Natural killer cell treated with Interleukin-12 subunit alpha and Interleukin-12 subunit beta and Interleukin-15 and Interleukin-18, amount 100 ng/mL, for 72 hours (primary cell): ENCODE results near the gene PRODH. TPM values are rescaled to one million over a fixed set of nuclear protein-coding genes. Genes with fewer than 3 reads are reported as not detected.
"Not testable (repeated sequence)": the region's sequence is repeated elsewhere in the genome, so short reads cannot be mapped to it uniquely, and the experiment has no call there.

Source experiments
- ATAC-seq, 2 donors: fragments of 150-1000 bp; cut with Tn5 transposase in 1 of 2; sonication (Bioruptor Pico), chemical (Tn5 transposase) in 1 of 2; 2 replicates each; pipeline ENCODE4 v1.10.0; 2021
- DNase-seq: peaks from one replicate; pipeline ENCODE4 v3.0.0; 2022; ENCODE audit warnings: low spot score
- H3K27ac Mint-ChIP-seq, 2 donors: 1 replicate in 1 of 2; 2 replicates in 1 of 2; pipeline ENCODE4 v1.8.0; 2022; ENCODE audit warnings: mixed read lengths in 2 of 2, mild to moderate bottlenecking in 1 of 2, moderate library complexity in 1 of 2
- H3K27me3 Mint-ChIP-seq, 2 donors: 1 replicate in 1 of 2; 2 replicates in 1 of 2; pipeline ENCODE4 v1.8.0; 2022; ENCODE audit warnings: mixed read lengths in 2 of 2
- H3K36me3 Mint-ChIP-seq: one replicate; pipeline ENCODE4 v1.8.0; 2022; ENCODE audit warnings: mixed read lengths
- H3K4me1 Mint-ChIP-seq, 2 donors: 1 replicate in 1 of 2; 2 replicates in 1 of 2; pipeline ENCODE4 v1.8.0; 2022; ENCODE audit warnings: low read depth in 2 of 2, mixed read lengths in 2 of 2, mild to moderate bottlenecking in 1 of 2
- H3K4me3 Mint-ChIP-seq: one replicate; pipeline ENCODE4 v1.8.0; 2022; ENCODE audit warnings: mixed read lengths
- H3K9me3 Mint-ChIP-seq: 2 replicates; pipeline ENCODE4 v1.8.0; 2022; ENCODE audit warnings: mixed read lengths
- total RNA-seq, 2 donors: library from RNA; stranded (reverse); gene quantifications; one replicate each; pipeline ENCODE4 v1.2.3, GENCODE V29; 2022

PRODH gene
- total RNA-seq, 2 donors from 2014 or later, result not detected

DNA sequence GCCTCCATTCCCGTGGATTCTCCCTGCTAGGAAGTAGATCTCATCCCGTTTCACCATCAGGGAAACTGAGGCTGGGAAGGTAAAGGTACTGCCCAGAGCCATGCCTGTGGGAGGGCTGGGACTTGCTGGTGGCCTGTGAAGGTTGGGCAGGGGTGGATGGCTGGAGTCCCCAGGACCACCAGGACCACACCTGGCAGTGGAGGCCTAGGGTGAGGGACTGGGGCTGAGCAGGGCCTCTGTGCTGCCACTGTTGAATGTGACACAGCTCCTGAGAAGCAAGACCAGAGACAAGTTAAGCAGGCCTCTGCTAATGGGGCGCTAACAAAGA is 26.2 kb upstream of the PRODH start:
- H3K4me1 Mint-ChIP-seq, result peaks cover 0 to 6% of the 10 kb centered on the region in 2 donors
- H3K9me3 Mint-ChIP-seq, result no peaks in the 10 kb centered on the region
- ATAC-seq (no peak), DNase-seq (no peak)
- H3K27me3 Mint-ChIP-seq, result peaks cover 0 to 6% of the 10 kb centered on the region in 2 donors
- no peaks in the 10 kb centered on the region for H3K36me3 Mint-ChIP-seq
- H3K27ac Mint-ChIP-seq, result no peak overlapping the region
- no peak overlapping the region for H3K4me3 Mint-ChIP-seq

DNA sequence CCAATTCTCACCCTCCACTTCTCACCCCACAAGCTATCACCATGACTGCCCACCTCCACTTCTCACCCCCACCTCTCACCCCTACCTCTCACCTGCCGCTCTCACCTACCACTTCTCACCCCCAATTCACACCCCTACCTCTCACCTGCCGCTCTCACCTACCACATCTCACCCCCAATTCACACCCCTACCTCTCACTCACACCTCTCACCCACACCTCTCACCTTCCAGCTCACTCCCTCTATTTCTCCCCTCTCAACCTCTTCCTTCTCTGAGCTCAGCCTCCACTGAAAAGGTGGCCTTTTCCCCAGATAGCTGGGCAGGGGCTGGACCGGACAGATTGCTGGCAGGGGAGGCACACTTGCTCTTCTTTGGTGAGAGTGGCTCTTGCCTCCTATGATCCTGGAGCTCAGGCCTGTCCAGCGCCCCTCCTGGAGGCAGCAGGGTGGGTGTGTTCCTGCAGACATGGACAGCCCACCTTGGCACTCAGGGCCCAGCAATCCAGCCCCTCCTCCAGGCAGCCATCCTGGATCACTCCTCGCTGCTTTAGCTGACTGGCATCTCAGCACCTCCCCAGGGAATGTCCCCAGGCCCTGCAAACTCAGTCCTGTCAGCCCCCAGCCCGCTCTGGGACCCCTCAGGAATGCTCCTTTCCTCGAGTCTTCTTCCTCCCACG is 25.7 kb upstream of the PRODH start:
- H3K27ac Mint-ChIP-seq, H3K27me3 Mint-ChIP-seq, H3K4me1 Mint-ChIP-seq, H3K9me3 Mint-ChIP-seq, H3K36me3 Mint-ChIP-seq, ATAC-seq, DNase-seq, H3K4me3 Mint-ChIP-seq: not testable (repeated sequence)

DNA sequence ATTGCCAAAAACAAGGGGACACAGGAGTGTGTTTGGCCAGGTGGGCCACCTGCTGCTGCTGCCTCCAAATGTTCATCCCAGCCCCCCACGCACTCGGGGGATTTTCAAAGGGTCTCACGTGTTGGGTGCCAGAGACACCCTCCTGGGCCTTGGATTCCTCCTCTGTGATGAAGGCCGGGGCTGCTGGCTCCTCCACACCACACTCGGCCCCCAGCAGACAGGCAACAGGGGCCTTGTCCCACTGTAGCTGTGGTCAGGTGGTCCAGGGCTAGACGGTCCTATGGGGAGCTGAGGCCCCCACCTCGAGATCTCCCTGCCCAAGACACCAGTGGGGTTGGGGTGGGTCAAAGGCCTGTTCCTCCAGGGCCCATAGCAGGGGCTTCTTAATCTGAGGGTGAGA is 25.1 kb upstream of the PRODH start:
- H3K36me3 Mint-ChIP-seq, DNase-seq, ATAC-seq, H3K27me3 Mint-ChIP-seq, H3K9me3 Mint-ChIP-seq, H3K4me3 Mint-ChIP-seq, H3K27ac Mint-ChIP-seq, H3K4me1 Mint-ChIP-seq: not testable (repeated sequence)

DNA sequence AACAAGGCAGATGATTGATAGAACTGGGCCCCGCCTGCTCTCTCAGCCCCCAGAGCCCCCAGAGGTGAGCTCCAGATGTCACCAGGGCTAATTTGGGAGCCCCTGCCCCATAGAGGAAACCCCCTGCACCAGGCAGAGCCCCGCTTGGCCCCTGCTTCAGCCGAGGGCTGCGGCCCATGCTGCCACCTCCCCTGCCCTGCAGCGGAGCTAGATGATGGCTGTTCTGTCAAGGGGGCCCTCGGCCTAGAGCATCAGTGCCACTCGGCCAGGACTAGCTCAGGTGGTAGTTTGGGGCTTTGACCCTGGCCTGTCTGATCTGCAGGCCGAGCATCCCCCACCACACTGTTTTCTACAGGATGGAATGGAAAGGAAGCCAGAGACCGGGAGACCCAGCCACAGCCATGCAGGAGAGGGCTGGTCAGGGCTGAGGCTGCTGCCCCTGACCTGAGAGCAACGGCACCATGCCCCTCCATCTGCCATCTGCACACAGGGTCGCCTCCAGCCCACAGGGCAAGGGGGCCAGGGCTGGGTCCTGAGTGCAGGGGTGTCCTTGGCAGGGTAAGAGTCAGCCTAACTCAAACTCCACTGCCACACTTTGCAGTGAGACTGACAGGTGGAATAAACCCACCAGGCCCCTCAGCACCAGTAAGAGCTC is 24.2 kb upstream of the PRODH start:
- DNase-seq, H3K36me3 Mint-ChIP-seq, H3K27ac Mint-ChIP-seq, H3K4me1 Mint-ChIP-seq, H3K9me3 Mint-ChIP-seq, H3K4me3 Mint-ChIP-seq, H3K27me3 Mint-ChIP-seq: not testable (repeated sequence)
- ATAC-seq, result peak in 1 of 2 donors; percentile 5

DNA sequence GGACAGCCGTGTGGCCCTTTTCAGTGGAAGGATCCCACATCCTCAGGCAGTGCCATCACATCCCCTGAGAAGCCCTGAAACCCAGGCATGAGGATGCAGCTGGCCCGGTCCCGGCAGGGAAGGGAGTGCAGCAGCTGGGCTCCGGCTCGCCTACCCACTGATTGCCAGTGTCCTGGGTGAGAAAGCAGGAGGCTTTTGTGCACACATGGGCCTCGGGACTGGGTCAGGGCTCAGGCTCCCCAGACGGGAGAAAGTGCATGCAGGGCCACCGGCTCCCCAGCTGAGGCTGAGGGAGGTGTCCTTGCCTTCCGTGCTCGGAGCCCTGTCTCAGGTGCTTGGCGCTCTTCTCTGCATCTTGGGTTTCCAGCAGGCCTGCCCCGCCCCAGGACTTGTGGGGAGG is 23.6 kb upstream of the PRODH start:
- H3K9me3 Mint-ChIP-seq, DNase-seq, ATAC-seq, H3K4me1 Mint-ChIP-seq, H3K27ac Mint-ChIP-seq, H3K27me3 Mint-ChIP-seq, H3K36me3 Mint-ChIP-seq, H3K4me3 Mint-ChIP-seq: not testable (repeated sequence)

DNA sequence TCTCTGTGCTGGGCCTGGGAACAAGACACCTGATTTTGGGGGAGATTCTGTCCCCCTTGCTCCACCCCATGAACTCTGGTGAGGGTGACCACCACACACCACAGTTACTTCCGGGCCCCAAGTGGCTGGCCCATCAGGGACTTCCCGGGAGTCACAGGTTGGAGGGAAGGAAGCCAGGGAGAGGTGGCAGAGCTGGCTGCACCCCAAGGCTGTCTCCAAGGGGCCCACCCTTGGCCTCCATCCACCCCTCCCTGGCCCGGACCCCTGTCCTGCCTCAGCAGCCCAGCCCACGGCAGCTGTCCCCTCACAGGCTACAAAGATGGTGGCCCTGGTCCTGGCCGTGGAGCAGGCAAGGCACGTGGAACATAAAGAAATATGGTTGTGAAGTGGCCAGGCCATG is 23.2 kb upstream of the PRODH start:
- ATAC-seq, H3K27ac Mint-ChIP-seq, H3K4me3 Mint-ChIP-seq, H3K4me1 Mint-ChIP-seq, H3K27me3 Mint-ChIP-seq, DNase-seq, H3K36me3 Mint-ChIP-seq, H3K9me3 Mint-ChIP-seq: not testable (repeated sequence)

DNA sequence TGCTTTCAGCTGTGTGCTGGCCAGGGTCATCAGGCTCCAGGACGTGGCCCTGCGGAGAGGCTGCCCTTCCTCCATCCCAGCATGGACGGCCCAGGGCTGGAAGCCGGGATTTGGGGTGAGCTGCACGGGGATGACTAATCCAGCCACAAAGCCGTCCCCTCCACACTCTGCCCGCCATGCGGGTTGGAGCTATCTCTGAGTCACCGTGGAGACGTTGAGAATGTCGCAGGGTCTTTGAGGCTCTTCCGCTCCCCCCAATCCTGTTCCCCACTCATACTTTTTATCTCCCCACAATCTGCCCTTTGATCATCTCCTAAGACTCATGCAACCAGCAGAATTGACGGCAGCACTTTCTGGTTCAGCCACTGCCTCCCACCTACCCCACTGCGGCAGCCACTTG is 22.6 kb upstream of the PRODH start:
- not testable (repeated sequence) for ATAC-seq, H3K9me3 Mint-ChIP-seq, H3K4me3 Mint-ChIP-seq, H3K27ac Mint-ChIP-seq, H3K27me3 Mint-ChIP-seq, H3K36me3 Mint-ChIP-seq, DNase-seq, H3K4me1 Mint-ChIP-seq

DNA sequence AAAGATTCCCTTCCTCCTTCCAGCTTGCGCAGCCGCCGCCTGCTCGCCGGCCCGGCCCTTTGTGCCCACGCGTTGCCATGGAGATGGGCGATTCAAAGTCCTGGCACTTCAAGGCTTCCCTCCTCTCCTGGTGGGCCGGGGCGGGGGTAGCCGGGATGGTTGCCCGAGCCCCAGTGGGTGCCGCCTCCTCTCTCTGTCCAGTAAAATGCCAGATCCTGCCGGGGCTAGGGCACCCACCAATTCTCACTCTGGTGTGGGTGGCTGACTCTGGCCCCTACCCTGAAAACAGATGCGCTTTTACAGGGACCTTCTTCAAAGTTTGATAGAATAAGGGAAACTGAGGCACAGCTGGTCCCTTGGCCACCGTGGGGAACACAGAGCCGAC is 22.2 kb upstream of the PRODH start:
- not testable (repeated sequence) for H3K27ac Mint-ChIP-seq, ATAC-seq

DNA sequence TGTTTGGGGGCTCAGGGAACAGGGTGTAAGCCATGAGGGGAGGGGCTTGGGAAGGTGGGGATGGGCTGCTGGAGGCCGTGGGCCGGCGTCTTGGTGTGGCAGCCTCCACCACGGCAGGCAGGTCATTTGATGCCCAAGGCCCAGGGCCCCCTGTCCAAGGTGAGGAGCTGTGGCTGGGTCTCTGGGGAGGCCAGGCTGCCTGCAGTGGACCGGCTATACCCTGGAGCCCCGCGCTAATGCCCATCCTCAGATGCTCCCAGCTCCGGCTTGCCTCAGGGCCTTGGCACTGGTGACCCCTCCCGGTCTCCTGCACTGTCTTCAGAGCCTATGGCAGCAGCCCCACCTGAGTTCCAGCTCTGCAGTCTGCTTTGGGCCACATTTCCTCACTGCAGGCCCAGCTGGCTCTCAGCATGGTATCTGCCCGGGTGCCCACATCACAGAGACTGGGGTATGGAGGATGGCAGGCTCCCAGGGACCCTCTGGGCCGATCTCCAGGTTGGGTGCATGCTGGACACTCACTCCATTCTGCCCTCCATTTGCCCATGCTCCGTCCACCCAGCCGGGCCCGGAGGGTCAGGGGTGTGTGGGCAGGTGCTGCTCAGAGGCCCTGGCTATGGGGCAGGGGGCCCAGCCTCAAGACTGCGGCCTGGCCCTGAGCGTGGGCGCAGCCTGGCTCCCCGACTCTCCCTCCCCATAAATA is 21.7 kb upstream of the PRODH start:
- H3K27me3 Mint-ChIP-seq, ATAC-seq, H3K4me3 Mint-ChIP-seq, H3K27ac Mint-ChIP-seq, H3K36me3 Mint-ChIP-seq, H3K4me1 Mint-ChIP-seq, H3K9me3 Mint-ChIP-seq, DNase-seq: not testable (repeated sequence)

More for the DNA sequence above, 22.2 kb upstream of the PRODH start:
- H3K4me1 Mint-ChIP-seq, DNase-seq, H3K36me3 Mint-ChIP-seq, H3K4me3 Mint-ChIP-seq, H3K9me3 Mint-ChIP-seq, H3K27me3 Mint-ChIP-seq: not testable (repeated sequence)

DNA sequence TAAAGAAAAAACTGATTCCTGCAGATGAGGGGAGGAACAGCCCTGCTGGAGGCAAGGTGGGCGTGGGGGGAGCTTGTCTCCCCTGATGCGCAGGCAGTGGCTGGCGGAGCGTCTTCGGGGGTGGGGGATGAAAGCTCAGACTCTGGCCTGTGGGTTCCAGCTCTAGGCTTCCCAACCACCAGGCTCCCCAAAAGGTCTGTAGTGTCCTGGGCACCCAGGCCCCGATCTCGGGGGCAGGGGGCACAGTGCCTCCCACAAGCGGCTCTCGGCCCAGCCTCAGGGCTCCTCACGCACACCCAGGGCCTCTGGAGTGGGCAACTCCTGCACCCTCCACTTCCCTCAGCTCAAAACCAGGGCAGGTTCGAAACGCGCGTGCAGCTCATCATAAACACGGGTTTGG is 20.9 kb upstream of the PRODH start:
- H3K36me3 Mint-ChIP-seq, DNase-seq, H3K27ac Mint-ChIP-seq, H3K4me3 Mint-ChIP-seq, H3K9me3 Mint-ChIP-seq, H3K27me3 Mint-ChIP-seq, H3K4me1 Mint-ChIP-seq, ATAC-seq: not testable (repeated sequence)

DNA sequence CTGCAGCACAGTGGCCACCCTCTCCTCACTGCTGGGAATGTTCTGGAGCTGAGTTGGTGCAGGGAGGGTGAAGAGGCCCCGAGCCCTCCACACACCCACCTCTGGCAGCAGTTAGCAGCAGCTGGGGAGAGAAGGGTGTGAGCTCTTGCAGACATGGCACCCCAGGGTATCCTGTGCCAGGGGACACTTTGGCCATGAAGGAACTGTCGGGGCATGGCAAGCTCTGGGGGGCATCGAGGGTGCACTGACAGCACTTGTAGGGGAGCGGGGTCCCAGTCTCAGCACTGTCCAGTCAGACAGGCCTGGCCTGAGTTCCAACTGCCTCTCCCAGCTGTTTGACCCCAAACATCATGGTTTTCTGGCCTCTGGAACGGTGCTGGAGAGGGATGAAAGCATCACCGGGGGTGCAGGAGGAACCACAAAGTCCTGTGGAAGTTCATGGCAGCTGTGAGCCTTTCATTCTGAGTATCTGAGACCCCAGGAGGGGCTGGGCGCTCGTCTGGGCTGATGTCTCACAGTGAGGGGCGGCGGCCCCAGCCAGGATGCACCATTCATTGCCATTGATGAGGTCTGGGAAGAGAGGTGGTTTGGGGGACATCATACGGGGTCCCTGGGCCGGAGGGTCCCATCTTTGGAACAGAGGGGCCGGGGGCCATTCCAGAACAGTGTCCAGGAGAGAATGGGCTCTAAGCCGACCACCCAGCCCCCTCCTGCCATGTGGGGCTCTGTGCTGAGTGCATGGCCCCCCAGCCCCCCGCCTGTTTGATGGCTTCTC is 20.2 kb upstream of the PRODH start:
- ATAC-seq, H3K4me1 Mint-ChIP-seq, H3K4me3 Mint-ChIP-seq, H3K9me3 Mint-ChIP-seq, H3K36me3 Mint-ChIP-seq, H3K27me3 Mint-ChIP-seq, DNase-seq, H3K27ac Mint-ChIP-seq: not testable (repeated sequence)

DNA sequence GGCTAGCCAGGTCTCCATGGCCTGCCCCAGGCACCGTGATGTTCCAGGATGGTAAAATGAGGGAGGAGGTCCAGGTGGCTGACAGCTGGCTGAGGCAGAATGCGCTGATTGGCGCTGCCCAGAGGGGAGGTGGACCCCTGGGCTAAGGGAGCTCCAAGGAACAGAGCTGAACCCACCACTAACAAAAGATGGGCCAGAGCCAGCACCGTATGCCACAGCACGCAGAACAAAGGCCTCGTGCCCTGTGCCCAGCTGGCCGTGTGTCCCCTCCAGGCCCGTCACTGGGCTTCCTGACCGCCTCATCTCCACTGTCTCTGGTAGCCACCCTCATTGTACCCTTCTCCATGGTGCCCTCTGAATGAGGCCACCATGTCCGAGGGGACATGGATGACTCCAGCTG is 19.6 kb upstream of the PRODH start:
- no peak for DNase-seq
- Mint-ChIP-seq H3K4me3 (no peak overlapping the region), H3K36me3 (no peaks in the 10 kb centered on the region), H3K27me3 (peaks cover 0 to 4% of the 10 kb centered on the region in 2 donors), H3K4me1 (no peaks in the 10 kb centered on the region), H3K9me3 (no peaks in the 10 kb centered on the region), H3K27ac (no peak overlapping the region)
- ATAC-seq, result no peak

DNA sequence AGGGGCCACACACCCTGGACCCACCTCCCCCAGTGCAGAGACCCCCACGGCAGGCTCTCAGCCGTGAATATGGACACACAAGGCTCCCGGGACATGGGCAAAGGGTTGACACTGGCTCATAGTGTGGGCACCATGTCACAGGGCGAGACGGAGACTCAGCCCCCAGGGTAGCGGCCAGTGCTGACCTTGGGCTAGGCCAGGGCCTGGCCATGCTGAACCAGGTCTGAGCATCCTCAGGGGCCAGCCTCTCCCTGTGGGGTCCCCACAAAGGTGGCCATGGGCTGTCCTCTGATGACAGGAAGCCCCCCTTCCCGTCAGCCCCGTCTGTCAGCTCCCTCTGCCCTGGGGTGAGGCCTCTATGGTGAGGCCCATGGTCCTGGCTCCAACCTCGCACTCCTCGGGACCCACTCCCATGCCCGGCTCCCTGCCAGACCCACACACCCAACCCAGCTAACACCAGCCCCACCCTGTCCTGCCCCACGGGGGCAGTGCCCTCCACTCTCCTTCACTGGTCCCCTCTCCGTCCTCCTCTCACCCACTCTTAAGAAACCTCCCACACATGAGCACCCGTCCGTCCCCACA is 19.0 kb upstream of the PRODH start:
- ATAC-seq (no peak), DNase-seq (no peak)
- Mint-ChIP-seq H3K27ac (no peak overlapping the region), H3K36me3 (no peaks in the 10 kb centered on the region), H3K27me3 (peaks cover 0 to 4% of the 10 kb centered on the region in 2 donors), H3K4me3 (no peak overlapping the region), H3K4me1 (no peaks in the 10 kb centered on the region), H3K9me3 (no peaks in the 10 kb centered on the region)
